Left lung (tissue), 10 donors: ENCODE data around the gene RALGPS1. TPM values are rescaled to one million over a fixed set of nuclear protein-coding genes. Genes with fewer than 3 reads are reported as not detected.
A peak's percentile ranks its signal among the peaks of the same experiment; 100 is the strongest.

Source experiments
- ATAC-seq: fragments of 200-7000 bp; cut with Tn5 transposase; one replicate; pipeline ENCODE4 v1.9.1; 2020; ENCODE audit warnings: moderate library complexity
- DNase-seq, 4 donors: peaks; one replicate each; pipeline ENCODE4 v3.0.0-alpha.2; 2013 to 2020
- H3K27ac ChIP-seq, 2 donors: fragments of 200-600 bp; sonication (generic) in 1 of 2; one replicate each; pipeline versions ENCODE4 v1.5.0 to v1.8.0; 2020 to 2021
- H3K27me3 ChIP-seq, 2 donors: fragments of 200-600 bp; sonication (generic) in 1 of 2; one replicate each; pipeline versions ENCODE4 v1.5.0 to v1.8.0; 2020 to 2021
- H3K36me3 ChIP-seq, 2 donors: fragments of 200-600 bp; sonication (generic) in 1 of 2; one replicate each; pipeline versions ENCODE4 v1.5.0 to v1.8.0; 2020 to 2021
- H3K4me1 ChIP-seq, 2 donors: fragments of 200-600 bp; one replicate each; pipeline ENCODE4 v1.8.0; 2021
- H3K4me3 ChIP-seq, 2 donors: fragments of 200-600 bp; sonication (generic) in 1 of 2; one replicate each; pipeline versions ENCODE4 v1.5.0 to v1.8.0; 2020 to 2021; ENCODE audit warnings: mild to moderate bottlenecking in 1 of 2
- H3K9me3 ChIP-seq, 2 donors: fragments of 200-600 bp; sonication (generic) in 1 of 2; one replicate each; pipeline versions ENCODE4 v1.5.0 to v1.8.0; 2020 to 2021
- intact Hi-C, 2 donors: fragments of 100-400 bp; cut with DNase I; formaldehyde crosslinking; loops; one replicate each; pipeline versions ENCODE4 v1.11.2 to v1.14.2; 2022
- polyA plus RNA-seq, 6 donors: library from polyadenylated mRNA; unstranded; fragments of 120-200 nt; gene quantifications; one replicate each; pipeline ENCODE4 v1.2.1, GENCODE V29; 2013; ENCODE audit not compliant: insufficient read length in 6 of 6
- total RNA-seq, 2 donors: library from RNA; stranded (reverse); fragmentation: NEBNext Ultra II Directional; extraction: Animal tissue kit (Norgen Biotek cat#: 25700); gene quantifications; one replicate each; pipeline ENCODE4 v1.2.1, GENCODE V29; 2021
- TF ChIP-seq, protein P1 (sequence below), 2 donors: fragments of 200-600 bp; sonication (generic) in 1 of 2; IDR thresholded peaks; one replicate each; pipeline versions ENCODE4 v1.5.0 to v1.8.0; 2021; ENCODE audit warnings: antibody characterized with exemption in 2 of 2
- donor health status: DM: no; HTN: yes; CAD: no.
- donor health status: DM: no; HTN: no; CAD: no.

The RALGPS1 gene
- total and polyA plus RNA-seq, 8 donors: 11.9 to 27.6 (median 21.5) TPM

DNA sequence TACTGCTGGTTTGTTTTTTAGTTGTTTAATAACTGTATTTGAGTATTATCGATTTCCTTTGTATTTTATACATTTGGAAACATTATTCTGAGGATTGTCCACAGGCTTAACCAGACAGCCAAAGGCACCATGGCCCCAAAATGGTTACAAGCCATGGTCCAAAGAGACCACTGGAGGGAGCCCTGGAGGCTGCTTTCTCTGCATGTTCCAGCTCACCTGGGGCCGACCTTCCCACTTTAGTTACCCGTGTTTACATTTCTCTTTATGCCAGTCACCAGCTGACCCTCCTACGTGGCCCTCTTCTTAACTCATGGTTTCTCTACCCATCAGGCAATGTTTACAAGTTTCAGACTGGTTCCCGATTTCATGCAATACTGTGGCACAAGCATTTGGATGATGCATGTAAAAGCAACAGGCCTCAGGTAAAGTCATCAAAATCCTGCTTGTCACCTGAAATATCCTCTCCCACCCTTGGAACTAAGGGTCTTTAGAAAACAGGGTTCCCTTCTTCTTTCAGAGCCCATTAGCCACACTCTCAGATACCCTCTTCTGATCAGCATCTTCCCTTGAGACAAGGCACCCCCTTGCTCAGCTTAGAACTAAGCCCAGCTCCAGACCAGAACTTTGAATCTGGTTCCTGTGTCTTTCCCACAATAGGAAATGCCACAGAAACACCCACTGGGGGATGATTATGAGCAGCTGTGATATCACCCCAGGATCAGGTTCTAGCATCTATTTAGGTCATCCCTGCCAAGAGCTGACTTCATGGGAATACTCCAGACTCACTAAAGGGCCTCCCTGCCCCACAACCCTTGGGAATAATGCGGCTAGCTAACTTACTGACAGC, 300.1 kb downstream of the RALGPS1 start:
- no peaks in the 10 kb centered on the region for H3K9me3 ChIP-seq
- H3K27ac ChIP-seq: no peak overlapping the region
- ATAC-seq: peak; percentile 91
- H3K4me1 ChIP-seq: no peaks in the 10 kb centered on the region
- no peaks in the 10 kb centered on the region for H3K27me3 ChIP-seq
- TF ChIP-seq, protein P1, sequence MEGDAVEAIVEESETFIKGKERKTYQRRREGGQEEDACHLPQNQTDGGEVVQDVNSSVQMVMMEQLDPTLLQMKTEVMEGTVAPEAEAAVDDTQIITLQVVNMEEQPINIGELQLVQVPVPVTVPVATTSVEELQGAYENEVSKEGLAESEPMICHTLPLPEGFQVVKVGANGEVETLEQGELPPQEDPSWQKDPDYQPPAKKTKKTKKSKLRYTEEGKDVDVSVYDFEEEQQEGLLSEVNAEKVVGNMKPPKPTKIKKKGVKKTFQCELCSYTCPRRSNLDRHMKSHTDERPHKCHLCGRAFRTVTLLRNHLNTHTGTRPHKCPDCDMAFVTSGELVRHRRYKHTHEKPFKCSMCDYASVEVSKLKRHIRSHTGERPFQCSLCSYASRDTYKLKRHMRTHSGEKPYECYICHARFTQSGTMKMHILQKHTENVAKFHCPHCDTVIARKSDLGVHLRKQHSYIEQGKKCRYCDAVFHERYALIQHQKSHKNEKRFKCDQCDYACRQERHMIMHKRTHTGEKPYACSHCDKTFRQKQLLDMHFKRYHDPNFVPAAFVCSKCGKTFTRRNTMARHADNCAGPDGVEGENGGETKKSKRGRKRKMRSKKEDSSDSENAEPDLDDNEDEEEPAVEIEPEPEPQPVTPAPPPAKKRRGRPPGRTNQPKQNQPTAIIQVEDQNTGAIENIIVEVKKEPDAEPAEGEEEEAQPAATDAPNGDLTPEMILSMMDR (IDR thresholded peaks at IDR 0.05): peak; percentile 69 to 73
- intact Hi-C loops: loop anchor here in 1 of 2 donors (10.0 kb wide), 1 partner anchor 130 kb away; no protein-coding TSS in a partner anchor
- no peak overlapping the region for H3K4me3 ChIP-seq
- peak in 2 of 4 donors; percentile 61 to 75 for DNase-seq
- H3K36me3 ChIP-seq: no peaks in the 10 kb centered on the region

DNA sequence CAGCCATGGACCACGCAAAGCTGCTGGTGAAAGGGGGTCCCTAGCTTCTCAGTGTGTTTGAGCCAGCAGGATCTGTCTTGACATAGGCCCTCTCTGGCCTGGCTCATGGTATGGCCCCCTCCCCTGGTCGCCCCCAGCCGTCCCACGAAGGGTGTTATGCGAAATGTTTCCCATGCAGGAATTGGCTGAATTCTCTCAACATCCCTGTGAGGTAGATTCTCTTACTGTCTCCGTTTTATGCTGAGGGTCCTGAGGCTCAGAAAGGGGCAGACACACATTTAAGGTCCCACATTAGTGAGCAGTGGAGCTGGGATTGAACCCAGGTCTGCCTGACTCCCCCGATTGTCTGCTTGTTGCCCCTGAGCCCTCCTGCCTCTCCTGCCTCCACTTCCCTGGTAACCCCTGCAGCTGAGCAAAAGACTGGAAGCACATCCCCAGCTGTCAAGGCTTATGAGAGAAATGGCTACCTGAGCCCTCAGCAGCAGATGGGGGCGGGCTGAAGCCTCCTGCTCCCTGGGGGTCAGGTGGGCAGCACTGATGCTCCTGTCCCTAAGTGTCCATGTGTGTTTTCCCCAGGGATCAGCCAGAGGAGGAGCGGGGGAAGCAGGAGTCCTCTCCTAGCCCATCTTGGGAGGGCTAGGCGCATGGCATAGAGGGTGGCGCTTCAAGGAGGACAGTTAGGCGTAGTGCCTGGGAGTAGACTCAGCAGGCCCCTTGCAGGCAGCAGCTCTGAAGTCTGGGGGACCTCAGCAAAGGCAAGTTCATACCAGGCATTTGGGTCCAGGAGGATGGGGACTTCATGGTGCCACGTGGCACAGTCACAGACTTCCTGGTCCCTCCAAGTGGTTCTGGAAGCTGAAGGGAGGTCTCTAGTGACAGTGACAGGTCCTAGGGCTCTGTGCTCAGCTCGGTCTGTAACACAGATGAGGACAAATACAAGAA, 301.0 kb downstream of the RALGPS1 start:
- H3K4me1 ChIP-seq: no peaks in the 10 kb centered on the region
- ATAC-seq: no peak
- no peaks in the 10 kb centered on the region for H3K36me3 ChIP-seq
- H3K27me3 ChIP-seq: no peaks in the 10 kb centered on the region
- no peak overlapping the region for H3K27ac ChIP-seq
- H3K9me3 ChIP-seq: no peaks in the 10 kb centered on the region
- intact Hi-C loops: loop anchor here in 1 of 2 donors (10.0 kb wide), 1 partner anchor 129 kb away; no protein-coding TSS in a partner anchor
- TF ChIP-seq, protein P1 (IDR thresholded peaks at IDR 0.05): no peak
- no peak overlapping the region for H3K4me3 ChIP-seq
- DNase-seq: peak in 1 of 4 donors; percentile 25

DNA sequence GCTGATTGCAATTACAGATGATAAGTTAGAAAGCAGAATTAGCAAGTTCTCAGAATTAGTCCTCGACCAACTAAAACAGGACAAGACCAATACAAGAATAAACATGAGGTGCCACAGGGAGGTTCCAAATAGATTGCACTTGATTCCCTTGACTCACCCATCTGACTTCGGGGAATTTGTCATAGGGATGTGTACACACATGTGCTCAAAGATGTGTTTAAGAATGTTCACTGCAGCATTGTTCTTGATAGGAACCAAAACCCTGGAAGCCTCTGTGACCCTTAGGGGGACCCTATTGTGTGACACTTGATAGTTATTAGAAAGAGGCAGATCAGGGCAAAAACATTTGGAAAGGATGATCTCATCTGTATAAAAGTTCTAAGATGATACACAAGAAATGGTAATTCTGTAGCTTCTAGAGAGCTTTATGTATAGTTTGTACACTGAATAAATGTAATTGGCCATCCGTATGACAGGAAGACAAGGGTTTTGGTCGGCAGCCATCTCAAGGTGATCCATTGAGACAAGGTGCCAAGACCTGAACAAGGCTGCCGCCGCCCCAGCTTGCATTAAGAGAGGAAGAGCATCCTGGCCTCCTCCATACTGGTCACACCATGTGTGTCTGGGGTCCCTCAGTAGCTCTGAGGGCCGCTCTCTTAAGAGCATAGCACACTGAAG, 301.8 kb downstream of the RALGPS1 start:
- no peaks in the 10 kb centered on the region for H3K27me3 ChIP-seq
- intact Hi-C loops: loop anchor here in 1 of 2 donors (10.0 kb wide), 1 partner anchor 128 kb away; no protein-coding TSS in a partner anchor
- H3K9me3 ChIP-seq: no peaks in the 10 kb centered on the region
- DNase-seq: peak in 1 of 4 donors; percentile 22
- H3K27ac ChIP-seq: no peak overlapping the region
- H3K4me3 ChIP-seq: no peak overlapping the region
- TF ChIP-seq, protein P1 (IDR thresholded peaks at IDR 0.05): no peak
- ATAC-seq: no peak
- no peaks in the 10 kb centered on the region for H3K36me3 ChIP-seq
- no peaks in the 10 kb centered on the region for H3K4me1 ChIP-seq

GRCh38 chr9:127216888-127217217, 302.3 kb downstream of the RALGPS1 start:
- H3K36me3 ChIP-seq: no peaks in the 10 kb centered on the region
- no peaks in the 10 kb centered on the region for H3K9me3 ChIP-seq
- DNase-seq (peak in 1 of 4 donors; percentile 13), ATAC-seq (no peak)
- H3K27ac ChIP-seq: no peak overlapping the region
- no peaks in the 10 kb centered on the region for H3K4me1 ChIP-seq
- intact Hi-C loops: loop anchor here in 1 of 2 donors (10.0 kb wide), 1 partner anchor 128 kb away; no protein-coding TSS in a partner anchor
- H3K27me3 ChIP-seq: no peaks in the 10 kb centered on the region
- TF ChIP-seq, protein P1 (IDR thresholded peaks at IDR 0.05): no peak
- no peak overlapping the region for H3K4me3 ChIP-seq
